Purkinje cell (primary cell): ENCODE data around the gene EIF2AK2. TPM values are rescaled to one million over a fixed set of nuclear protein-coding genes. Genes with fewer than 3 reads are reported as not detected.

Source experiments
- polyA plus RNA-seq: library from polyadenylated mRNA; unstranded; fragments of >200 nt; fragmentation: Nextera tagmentation; gene quantifications from 2 replicates; pipeline ENCODE4 v1.2.1, GENCODE V29; 2014

The EIF2AK2 gene
- polyA plus RNA-seq = 18.6 and 24.0 TPM in 2 replicates

DNA sequence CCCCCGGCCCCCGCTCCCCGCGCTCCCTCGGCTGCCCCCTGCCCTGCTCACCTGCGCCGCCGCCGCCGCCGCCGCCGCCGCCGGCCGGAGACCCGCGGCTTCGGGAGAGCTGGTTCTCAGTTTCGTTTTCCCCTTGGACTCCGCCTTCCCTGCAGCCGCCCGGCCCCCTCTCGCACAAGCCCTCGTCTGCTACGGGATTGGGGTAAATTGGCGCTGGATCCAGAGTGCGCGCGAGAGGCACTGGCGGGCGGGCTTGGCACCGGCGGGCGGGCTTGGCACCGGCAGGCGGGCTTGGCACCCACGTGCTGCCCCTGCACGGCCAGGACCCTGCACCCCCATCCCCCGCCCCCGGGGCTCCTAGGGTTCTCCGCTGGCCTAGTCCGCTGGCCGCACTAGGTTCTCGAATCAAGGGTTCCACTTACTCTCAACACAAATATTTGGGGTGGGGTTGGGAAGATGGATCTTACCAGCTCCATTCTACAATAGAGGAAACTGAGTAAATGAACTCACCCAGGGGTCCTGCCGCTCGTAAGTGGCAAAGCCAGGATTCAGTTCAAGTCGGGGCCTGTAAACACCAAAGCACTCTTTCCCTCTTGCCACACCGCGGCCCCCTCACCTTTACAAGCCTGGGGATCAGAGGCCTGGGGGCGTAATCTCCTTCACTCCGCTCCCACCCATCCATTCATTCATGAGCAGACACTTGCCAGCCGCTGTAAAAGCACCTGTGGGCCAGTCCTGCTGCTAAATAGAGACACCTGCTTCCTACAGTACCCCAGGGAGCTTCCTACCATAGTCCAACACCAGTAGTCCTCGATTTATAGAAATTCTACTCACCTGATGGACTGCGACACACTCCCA is at the start of gene EIF2AK2:
Gene EIF2AK2 (minus strand): TSS at position 124 of the 858 bp plus-strand sequence. CDS start 9,174 bp downstream, outside the sequence.

DNA sequence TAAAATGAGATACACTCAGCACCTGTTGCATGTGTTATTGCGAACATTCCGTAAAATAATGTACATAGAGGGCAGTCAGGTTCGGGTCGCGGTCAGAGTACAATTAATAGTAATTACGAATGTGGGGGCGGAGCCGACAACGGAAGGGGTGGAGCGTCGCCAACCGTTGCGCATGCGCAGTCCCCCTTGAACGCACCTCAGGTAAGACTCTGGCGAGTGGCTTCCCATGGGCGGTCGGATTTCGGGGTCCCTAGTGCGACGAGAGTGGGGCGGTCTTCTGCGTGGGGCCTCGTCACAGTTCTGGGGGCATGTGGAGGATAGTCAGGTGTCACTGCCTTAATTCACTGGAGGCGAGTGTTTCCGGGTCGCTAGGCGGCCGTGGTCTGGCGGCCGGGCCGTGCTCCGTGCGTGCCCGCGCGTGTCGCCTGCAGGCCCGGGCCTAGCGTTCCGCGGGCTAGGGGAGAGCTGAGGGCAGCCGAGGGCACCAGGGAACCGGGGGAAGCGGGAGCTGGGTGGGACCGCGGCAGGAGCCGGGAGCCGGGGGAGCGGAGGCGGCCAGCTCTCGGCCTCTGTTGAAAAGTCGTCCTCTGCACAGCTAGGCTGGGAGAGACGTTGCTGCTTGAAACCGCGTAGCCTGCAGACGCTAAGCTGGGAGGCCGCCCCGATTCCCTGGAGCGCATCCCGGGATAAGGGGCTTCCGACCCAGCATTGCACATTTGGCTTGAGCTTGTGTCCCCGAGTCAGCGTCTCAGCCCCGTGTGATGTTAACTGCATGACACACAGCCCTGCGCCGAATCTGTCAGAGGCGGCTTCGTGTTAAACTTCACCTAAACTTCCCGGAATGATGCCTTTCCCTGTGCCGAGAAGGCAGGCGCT is 39.8 kb upstream of the EIF2AK2 start, which contains the start of gene CEBPZOS:
Gene CEBPZOS (plus strand): TSS at position 177 of the 876 bp plus-strand sequence. CDS start 3,209 bp downstream, outside the sequence.

DNA sequence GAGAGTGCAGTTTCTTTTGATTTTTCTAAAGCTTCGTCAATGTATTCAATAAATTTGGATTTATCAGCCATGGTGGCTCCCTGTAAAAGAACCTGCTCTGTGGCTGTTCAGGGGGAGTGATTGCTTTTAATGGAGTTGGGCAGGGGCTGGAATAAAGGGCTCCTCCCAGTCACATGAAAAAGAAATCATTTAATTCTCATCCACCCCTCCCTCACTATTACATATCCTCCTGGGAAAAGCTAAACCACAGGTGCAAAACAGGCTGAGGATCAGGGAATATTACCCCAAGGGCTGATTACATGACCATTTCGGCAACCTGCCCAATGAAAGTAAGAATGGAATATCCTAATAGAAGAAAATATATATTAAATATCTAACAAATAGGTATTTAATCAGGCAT is 31.8 kb upstream of the EIF2AK2 start, which contains the start of gene SULT6B1:
Gene SULT6B1 (minus strand): TSS at position 101 of the 400 bp plus-strand sequence. CDS start 30 bp downstream, at position 71.

DNA sequence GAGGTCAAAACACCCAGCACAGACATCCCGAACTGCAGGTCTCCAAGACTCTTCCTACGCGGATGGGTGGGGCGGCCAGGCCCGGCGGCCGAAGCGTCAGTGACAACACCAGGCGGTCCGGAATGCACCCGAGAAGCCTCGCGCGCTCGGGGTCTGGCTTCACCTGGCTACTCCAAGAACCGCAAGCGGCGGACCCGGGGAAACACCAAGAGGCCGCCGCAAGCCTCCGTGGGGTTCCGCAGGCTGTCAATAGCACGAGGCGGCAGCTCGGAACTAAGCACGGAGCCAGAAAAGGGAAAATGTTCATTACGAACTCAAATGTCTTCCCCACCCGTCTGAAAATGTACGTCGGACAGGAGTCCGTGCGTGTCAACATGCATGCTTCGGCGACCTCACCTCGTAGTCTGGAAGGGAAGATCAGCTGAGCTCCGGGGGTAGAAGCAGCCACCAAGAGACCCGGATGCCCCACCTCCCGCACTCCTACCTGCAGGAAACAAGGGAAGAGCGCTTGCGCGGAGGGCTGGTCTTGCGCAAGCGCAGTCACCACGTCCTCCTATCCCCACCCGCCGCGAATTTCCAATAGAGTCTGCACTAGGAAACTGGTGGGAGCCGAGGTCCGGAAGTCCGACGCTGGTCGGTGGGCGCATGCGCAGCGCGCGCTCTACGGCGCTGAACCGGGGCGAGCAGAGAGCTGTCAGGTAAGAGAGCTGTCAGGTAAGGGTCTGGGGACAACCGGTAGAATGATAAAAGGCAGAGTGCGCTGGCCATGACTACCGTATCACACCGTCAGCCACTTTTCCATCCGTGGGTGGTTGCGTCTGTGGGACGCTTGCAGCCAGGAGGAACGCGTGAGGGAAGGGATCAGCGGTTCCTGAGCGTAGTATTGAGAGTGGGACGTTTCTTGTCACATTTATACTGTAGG is 72.6 kb downstream of the EIF2AK2 start, which contains the start of the genes GPATCH11 and HEATR5B:
Gene GPATCH11 (plus strand): TSS at position 646 of the 922 bp plus-strand sequence. CDS start 3,864 bp downstream, outside the sequence.
Gene HEATR5B (minus strand): TSS at position 500 of the 922 bp plus-strand sequence. CDS start 958 bp downstream, outside the sequence.

Other genes with a start within 250 kb of the EIF2AK2 start
- gene STRN, start 190.4 kb downstream of the EIF2AK2 start, polyA plus RNA-seq = 5.3 and 7.6 TPM in 2 replicates
- gene HEATR5B, start 72.6 kb downstream of the EIF2AK2 start, polyA plus RNA-seq = 14.1 and 14.4 TPM in 2 replicates
- gene GPATCH11, start 72.5 kb downstream of the EIF2AK2 start, polyA plus RNA-seq = 17.0 and 24.1 TPM in 2 replicates
- gene SULT6B1, start 31.7 kb upstream of the EIF2AK2 start, polyA plus RNA-seq = not detected in 2 replicates
- gene CEBPZOS, start 39.5 kb upstream of the EIF2AK2 start, polyA plus RNA-seq = 85.5 and 92.2 TPM in 2 replicates
- gene CEBPZ, start 74.6 kb upstream of the EIF2AK2 start, polyA plus RNA-seq = 35.3 and 43.1 TPM in 2 replicates
- gene NDUFAF7, start 74.7 kb upstream of the EIF2AK2 start, polyA plus RNA-seq = 14.7 and 22.3 TPM in 2 replicates
- 5.2 and 6.2 TPM in 2 replicates for gene PRKD3, start 167.9 kb upstream of the EIF2AK2 start, polyA plus RNA-seq
- gene QPCT, start 187.7 kb upstream of the EIF2AK2 start, polyA plus RNA-seq = 4.8 TPM in 1 of 2 replicates, not detected in the other